HG03039 (cell line): ENCODE measurements around the gene BEGAIN.

Experiments
- ATAC-seq: cut with Tn5 transposase; IDR thresholded peaks from one replicate; pipeline ENCODE4 v1.9.1; 2021; ENCODE audit warnings: mild to moderate bottlenecking, moderate library complexity; ENCODE audit not compliant: unreplicated experiment

The BEGAIN gene

GRCh38 chr14:100554696-100555320 is 32.4 kb downstream of the BEGAIN start:
- no peak for ATAC-seq

- ATAC-seq, result no peak
Observed at GRCh38 chr14:100554082-100554677, 33.0 kb downstream of the BEGAIN start.

GRCh38 chr14:100553471-100553870 is 33.7 kb downstream of the BEGAIN start:
- ATAC-seq, result no peak

GRCh38 chr14:100552524-100553125 is 34.6 kb downstream of the BEGAIN start:
- no peak for ATAC-seq

- ATAC-seq, result no peak
Observed at GRCh38 chr14:100551056-100551455, 36.2 kb downstream of the BEGAIN start.

- no peak for ATAC-seq
Observed at GRCh38 chr14:100549834-100550625, 37.2 kb downstream of the BEGAIN start.

GRCh38 chr14:100548939-100549338 is 38.3 kb downstream of the BEGAIN start:
- no peak for ATAC-seq

- no peak for ATAC-seq
Observed at GRCh38 chr14:100548295-100548655, 38.9 kb downstream of the BEGAIN start.

- ATAC-seq, result no peak
Observed at GRCh38 chr14:100547633-100548294, 39.5 kb downstream of the BEGAIN start.

- no peak for ATAC-seq
Observed at GRCh38 chr14:100546051-100546443, 41.2 kb downstream of the BEGAIN start.

GRCh38 chr14:100545359-100545758 is 41.9 kb downstream of the BEGAIN start:
- no peak for ATAC-seq

GRCh38 chr14:100544506-100545141 is 42.6 kb downstream of the BEGAIN start:
- no peak for ATAC-seq

- no peak for ATAC-seq
Observed at GRCh38 chr14:100543471-100544455, 43.5 kb downstream of the BEGAIN start.

GRCh38 chr14:100542619-100543205 is 44.5 kb downstream of the BEGAIN start:
- ATAC-seq, result no peak

GRCh38 chr14:100541621-100542560 is 45.3 kb downstream of the BEGAIN start:
- no peak for ATAC-seq

- no peak for ATAC-seq
Observed at GRCh38 chr14:100540926-100541620, 46.1 kb downstream of the BEGAIN start.

GRCh38 chr14:100540141-100540925 is 46.9 kb downstream of the BEGAIN start:
- no peak for ATAC-seq
